Endothelial cell of hepatic sinusoid (primary cell): ENCODE data around the gene CLEC1B.

Source experiments
- in situ Hi-C: cut with HindIII; loops from 2 replicates; pipeline ENCODE4 v1.10.0; 2017; ENCODE audit warnings: low sequenced_read_pairs

CLEC1B gene

GRCh38 chr12:9999016-9999415 lies at the start of gene CLEC1B:
TSS of gene CLEC1B (minus strand) at chr12:9999121. CDS start at chr12:9999100, 21 bp downstream.
- in situ Hi-C loops = no loop called here

GRCh38 chr12:10048526-10048925 lies 49.6 kb upstream of the CLEC1B start:
- in situ Hi-C loops = no loop called here

GRCh38 chr12:10042167-10042566 lies 43.2 kb upstream of the CLEC1B start:
- in situ Hi-C loops = no loop called here

- in situ Hi-C loops = no loop called here
These were observed 35.0 kb upstream of the CLEC1B start for GRCh38 chr12:10033783-10034545.

GRCh38 chr12:10031771-10032175 lies 32.9 kb upstream of the CLEC1B start:
- in situ Hi-C loops = no loop called here

GRCh38 chr12:10031321-10031720 lies 32.4 kb upstream of the CLEC1B start:
- in situ Hi-C loops = no loop called here

GRCh38 chr12:10030446-10030845 lies 31.5 kb upstream of the CLEC1B start, which contains the start of gene CLEC9A:
TSS of gene CLEC9A (plus strand) at chr12:10030682. CDS start at chr12:10052688, 22,006 bp downstream.
- in situ Hi-C loops = no loop called here

- in situ Hi-C loops = loop anchor here (5.0 kb wide), 1 partner anchor 130 kb away; no protein-coding TSS in a partner anchor
These were observed 28.8 kb upstream of the CLEC1B start for GRCh38 chr12:10027721-10028120.

- in situ Hi-C loops = loop anchor here (5.0 kb wide), 1 partner anchor 130 kb away; no protein-coding TSS in a partner anchor
These were observed 28.4 kb upstream of the CLEC1B start for GRCh38 chr12:10027311-10027710.

- in situ Hi-C loops = loop anchor here (5.0 kb wide), 1 partner anchor 131 kb away; no protein-coding TSS in a partner anchor
These were observed 27.7 kb upstream of the CLEC1B start for GRCh38 chr12:10026666-10027065.

- in situ Hi-C loops = loop anchor here (5.0 kb wide), 1 partner anchor 132 kb away; no protein-coding TSS in a partner anchor
These were observed 26.3 kb upstream of the CLEC1B start for GRCh38 chr12:10025236-10025635.

- in situ Hi-C loops = no loop called here
These were observed 22.4 kb upstream of the CLEC1B start for GRCh38 chr12:10021342-10021741.

GRCh38 chr12:10018386-10018785 lies 19.5 kb upstream of the CLEC1B start:
- in situ Hi-C loops = no loop called here

GRCh38 chr12:10016881-10017280 lies 18.0 kb upstream of the CLEC1B start:
- in situ Hi-C loops = no loop called here

GRCh38 chr12:10015450-10015849 lies 16.5 kb upstream of the CLEC1B start:
- in situ Hi-C loops = no loop called here

- in situ Hi-C loops = no loop called here
These were observed 13.9 kb upstream of the CLEC1B start for GRCh38 chr12:10012630-10013330.

GRCh38 chr12:10001171-10001776 lies 2.4 kb upstream of the CLEC1B start:
- in situ Hi-C loops = loop anchor here (5.0 kb wide), 1 partner anchor 69 kb away; the partner anchor contains the start of gene CLEC2A

GRCh38 chr12:9992296-9992695 lies 6.6 kb downstream of the CLEC1B start:
- in situ Hi-C loops = no loop called here

GRCh38 chr12:9991876-9992275 lies 7.0 kb downstream of the CLEC1B start:
- in situ Hi-C loops = no loop called here

- in situ Hi-C loops = no loop called here
These were observed 18.8 kb downstream of the CLEC1B start for GRCh38 chr12:9980126-9980525.

GRCh38 chr12:9977916-9978315 lies 21.0 kb downstream of the CLEC1B start:
- in situ Hi-C loops = no loop called here
